ENCODE results near the gene IQCK.
"Not testable (repeated sequence)": the region's sequence is repeated elsewhere in the genome, so short reads cannot be mapped to it uniquely, and the experiment has no call there.

IQCK gene

DNA sequence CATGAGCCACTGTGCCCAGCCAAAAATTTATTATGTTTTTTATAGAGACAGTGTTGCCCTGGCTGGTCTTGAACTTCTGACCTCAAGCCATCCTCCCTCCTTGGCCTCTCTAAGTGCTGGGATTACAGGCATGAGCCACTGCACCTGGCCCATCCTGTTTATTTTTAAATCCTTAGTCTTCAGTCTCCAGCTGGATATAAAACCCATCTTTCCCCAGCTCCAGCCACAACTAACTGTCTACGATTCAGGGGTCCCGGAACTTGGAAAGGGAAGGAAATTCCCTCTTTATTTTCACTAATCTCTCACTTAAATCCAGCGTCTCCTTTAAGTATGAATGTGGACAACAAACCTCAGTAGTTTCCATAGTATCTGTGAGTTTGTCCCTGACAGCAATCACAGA, 62.2 kb downstream of the IQCK start:
- H3K4me3 Mint-ChIP-seq, result no peak overlapping the region
- H3K36me3 Mint-ChIP-seq, result no peaks in the 10 kb centered on the region
- no peaks in the 10 kb centered on the region for H3K9me3 Mint-ChIP-seq
- peaks cover 7% of the 10 kb centered on the region for H3K4me1 Mint-ChIP-seq
- no peak overlapping the region for H3K27ac Mint-ChIP-seq
- H3K27me3 Mint-ChIP-seq, result no peaks in the 10 kb centered on the region
- ATAC-seq, result no peak

DNA sequence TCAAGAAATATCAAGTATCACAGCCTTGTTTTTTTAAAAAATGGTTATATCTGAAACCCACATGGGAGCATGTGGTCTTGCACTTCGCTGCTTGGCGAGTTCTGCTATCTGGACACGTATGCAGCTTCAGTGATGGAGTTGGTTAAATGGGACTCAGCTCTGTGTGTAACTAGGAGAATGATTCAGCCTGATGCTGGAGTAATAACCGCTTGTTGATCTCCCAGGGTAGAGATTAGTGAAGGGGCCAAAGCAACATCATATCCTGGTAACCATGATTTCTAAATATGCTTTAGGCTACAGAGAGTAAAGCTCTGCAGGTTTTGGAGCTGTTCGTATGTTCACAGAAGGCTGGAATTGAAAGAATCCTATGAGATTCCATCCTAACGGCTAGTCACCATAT, 63.2 kb downstream of the IQCK start:
- H3K4me1 Mint-ChIP-seq, result peaks cover 7% of the 10 kb centered on the region
- no peak overlapping the region for H3K4me3 Mint-ChIP-seq
- no peak for ATAC-seq
- H3K36me3 Mint-ChIP-seq, result no peaks in the 10 kb centered on the region
- no peaks in the 10 kb centered on the region for H3K9me3 Mint-ChIP-seq
- H3K27ac Mint-ChIP-seq, result no peak overlapping the region
- no peaks in the 10 kb centered on the region for H3K27me3 Mint-ChIP-seq

DNA sequence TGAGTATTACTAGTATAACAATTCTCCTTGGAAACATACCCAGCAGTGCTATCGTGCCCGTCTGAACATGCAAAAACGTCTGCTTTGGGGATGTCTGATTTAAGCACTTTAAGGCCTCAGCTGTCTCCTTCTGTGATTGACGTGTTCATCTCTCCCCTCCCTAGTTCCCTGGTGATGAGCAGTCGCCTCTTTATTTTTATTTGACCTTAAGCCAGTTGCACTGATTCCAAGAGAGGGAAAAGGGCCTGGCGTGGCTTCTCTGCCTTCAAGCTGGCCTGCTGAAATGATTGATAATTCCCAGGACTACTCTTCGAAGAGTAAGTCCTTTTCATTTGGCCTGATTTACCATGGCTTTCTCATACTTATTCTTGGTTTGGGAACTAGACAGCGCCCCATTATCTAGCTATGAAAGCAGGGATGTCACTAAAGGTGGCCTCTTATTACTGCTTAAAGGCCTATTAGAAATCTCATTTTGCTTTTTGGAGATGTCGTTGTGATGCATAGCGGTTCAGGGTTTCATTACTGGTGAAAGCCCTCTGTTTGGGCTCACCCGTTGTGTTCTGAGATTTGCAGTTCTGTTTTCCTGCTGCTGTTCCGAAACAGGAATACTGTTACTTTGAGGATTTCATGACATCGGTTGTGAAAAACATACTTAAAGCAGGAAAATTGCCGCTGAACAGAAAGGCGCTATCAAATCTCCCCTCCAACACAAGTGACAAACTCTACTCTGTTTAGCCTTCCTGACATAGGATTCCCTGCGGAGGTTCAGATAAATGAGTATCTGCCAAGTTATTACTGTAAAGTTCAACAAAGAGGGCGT, 65.5 kb downstream of the IQCK start:
- H3K27me3 Mint-ChIP-seq, result no peaks in the 10 kb centered on the region
- ATAC-seq, result no peak
- no peaks in the 10 kb centered on the region for H3K36me3 Mint-ChIP-seq
- H3K4me3 Mint-ChIP-seq, result no peak overlapping the region
- H3K9me3 Mint-ChIP-seq, result no peaks in the 10 kb centered on the region
- no peaks in the 10 kb centered on the region for H3K4me1 Mint-ChIP-seq
- H3K27ac Mint-ChIP-seq, result no peak overlapping the region

DNA sequence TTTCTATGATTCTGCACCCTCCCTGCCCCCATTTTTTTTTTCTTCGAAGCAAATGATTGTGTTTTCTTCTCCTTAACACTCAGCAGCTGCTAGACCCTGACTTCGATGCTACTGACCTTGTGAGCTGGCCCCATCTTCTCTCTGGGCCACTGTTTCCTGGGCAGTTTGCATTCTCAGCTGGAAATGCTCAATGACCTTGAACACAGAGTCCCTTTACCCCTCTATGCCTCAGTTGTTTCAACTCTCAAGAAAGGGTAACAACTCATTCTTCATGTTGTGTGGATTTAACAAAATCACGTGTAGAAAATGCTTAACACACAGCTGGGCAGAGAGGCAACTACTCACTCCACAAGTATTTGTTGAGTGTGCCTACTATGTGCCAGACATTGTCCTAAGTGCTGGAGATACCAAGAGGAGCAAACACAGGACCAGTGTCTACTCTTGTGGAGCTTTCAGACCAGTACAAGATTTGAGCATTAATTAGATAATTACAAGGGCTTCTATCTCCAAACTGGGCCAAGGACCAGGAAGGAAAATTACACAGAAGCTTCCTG, 66.2 kb downstream of the IQCK start:
- Mint-ChIP-seq H3K9me3 (no peaks in the 10 kb centered on the region), H3K27ac (no peak overlapping the region), H3K4me3 (no peak overlapping the region), H3K4me1 (no peaks in the 10 kb centered on the region), H3K36me3 (no peaks in the 10 kb centered on the region), H3K27me3 (no peaks in the 10 kb centered on the region)
- no peak for ATAC-seq

DNA sequence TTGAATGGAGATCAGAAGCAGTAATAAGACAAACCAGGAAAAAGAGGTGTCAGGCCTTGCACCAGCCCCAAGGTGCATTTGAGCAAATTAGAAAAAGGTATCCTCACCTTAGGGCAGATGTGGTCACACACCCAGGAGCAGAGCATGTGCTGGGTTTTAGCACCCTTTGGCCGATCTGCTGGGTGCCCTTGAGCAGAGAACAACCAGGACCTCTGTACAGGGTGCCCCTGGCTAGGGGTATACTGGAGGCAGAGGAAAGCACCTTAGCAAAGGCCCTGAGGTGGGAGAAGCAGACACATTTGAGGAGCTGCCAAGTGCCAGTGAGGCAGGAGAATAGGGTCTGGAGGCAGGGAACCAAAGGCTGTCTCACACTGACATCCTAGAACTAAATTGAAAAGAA, 67.0 kb downstream of the IQCK start:
- Mint-ChIP-seq H3K4me1 (no peaks in the 10 kb centered on the region), H3K36me3 (no peaks in the 10 kb centered on the region), H3K9me3 (no peaks in the 10 kb centered on the region), H3K4me3 (no peak overlapping the region), H3K27me3 (no peaks in the 10 kb centered on the region), H3K27ac (no peak overlapping the region)
- ATAC-seq, result no peak

DNA sequence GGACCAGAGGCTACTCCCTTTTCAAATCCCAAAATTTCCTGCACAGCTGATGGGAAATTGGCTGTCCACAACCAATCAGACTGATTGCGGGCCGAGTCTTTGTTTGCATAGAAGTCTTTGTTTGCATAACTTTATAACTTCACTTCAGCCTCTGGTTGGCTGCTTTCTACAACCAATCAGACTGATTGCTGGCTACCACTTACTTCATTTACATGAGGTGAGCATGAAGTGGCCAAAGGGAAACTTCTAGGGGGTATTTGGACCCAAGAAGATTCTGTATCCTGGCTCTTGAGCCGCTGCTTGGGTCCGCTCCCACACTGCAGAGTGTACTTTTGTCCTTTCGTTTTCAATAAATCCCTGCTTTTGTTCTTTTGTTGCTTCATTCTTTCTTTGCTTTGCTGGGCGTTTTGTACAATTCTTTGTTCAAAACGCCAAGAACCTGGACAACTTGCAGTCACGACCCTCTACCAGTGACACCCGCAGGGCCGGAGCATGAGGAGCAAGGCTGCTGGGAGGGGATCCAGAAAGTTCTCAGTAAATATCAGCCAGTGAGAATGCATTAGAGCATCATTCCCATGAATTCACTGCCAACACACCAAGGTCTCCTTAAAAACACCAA, 67.5 kb downstream of the IQCK start:
- Mint-ChIP-seq H3K4me3 (no peak overlapping the region), H3K27me3 (no peaks in the 10 kb centered on the region), H3K27ac (no peak overlapping the region), H3K4me1 (no peaks in the 10 kb centered on the region), H3K9me3 (no peaks in the 10 kb centered on the region), H3K36me3 (no peaks in the 10 kb centered on the region)
- ATAC-seq, result no peak

DNA sequence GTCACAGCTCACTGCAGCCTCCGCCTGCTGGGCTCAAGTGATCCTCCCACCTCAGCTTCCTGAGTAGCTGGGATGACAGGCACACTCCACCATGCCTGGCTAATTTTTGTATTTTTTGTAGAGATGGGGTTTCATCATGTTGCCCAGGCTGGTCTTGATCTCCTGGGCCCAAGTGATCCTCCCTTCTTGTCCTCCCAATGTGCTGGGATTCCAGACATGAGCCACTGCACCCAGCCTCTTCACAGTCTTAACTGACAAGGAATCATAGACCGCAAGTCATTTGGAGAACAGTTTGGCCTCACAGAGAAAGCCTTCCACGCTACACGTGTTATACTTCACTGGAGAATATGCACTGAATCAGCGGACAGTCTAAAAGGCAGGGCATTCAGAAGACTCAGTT, 83.3 kb downstream of the IQCK start:
- H3K36me3 Mint-ChIP-seq, ATAC-seq, H3K9me3 Mint-ChIP-seq, H3K4me1 Mint-ChIP-seq, H3K27ac Mint-ChIP-seq, H3K27me3 Mint-ChIP-seq, H3K4me3 Mint-ChIP-seq: not testable (repeated sequence)

DNA sequence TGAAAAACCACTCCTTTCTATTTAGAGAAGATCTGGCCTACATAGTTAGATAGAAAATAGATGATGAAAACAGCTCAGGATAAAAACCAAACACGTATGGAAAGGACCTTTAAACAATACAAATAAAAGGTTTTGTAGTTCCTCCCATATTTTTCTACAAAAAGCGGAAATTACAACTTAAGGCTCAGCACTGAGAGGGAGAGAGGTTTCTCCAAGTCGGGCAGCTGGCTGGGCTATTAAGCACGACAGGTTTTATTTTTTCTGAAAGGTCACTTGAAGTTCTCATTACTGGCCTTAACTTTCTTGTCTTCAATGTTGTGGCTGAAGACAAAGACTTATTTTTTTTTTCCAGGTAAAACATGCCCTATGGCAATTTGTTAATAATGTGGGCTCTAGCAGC, 83.8 kb downstream of the IQCK start:
- not testable (repeated sequence) for H3K27ac Mint-ChIP-seq, ATAC-seq, H3K9me3 Mint-ChIP-seq, H3K36me3 Mint-ChIP-seq, H3K4me1 Mint-ChIP-seq, H3K27me3 Mint-ChIP-seq, H3K4me3 Mint-ChIP-seq

DNA sequence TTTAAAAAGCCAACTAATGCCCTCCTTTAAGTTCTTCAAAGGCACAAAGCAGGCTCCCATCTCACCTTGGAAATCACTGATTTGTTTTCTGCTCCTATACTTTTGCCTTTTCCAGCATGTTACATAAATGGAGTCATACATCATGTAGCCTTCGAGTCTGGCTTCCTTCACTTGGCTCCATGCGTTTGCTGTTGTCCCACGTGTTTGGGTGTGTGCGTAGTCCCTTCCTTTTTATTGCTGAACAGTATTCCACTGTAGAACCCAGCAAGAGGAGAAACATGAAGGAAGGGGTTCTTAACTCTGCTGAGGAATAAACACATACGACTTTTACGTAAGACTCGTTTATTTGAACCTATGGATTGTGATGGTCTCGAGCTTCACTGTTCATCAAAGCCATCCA, 84.5 kb downstream of the IQCK start:
- Mint-ChIP-seq H3K27ac (no peak overlapping the region), H3K4me3 (no peak overlapping the region), H3K9me3 (peaks cover 8% of the 10 kb centered on the region), H3K27me3 (no peaks in the 10 kb centered on the region), H3K36me3 (peaks cover 6% of the 10 kb centered on the region), H3K4me1 (peaks cover 8% of the 10 kb centered on the region)
- ATAC-seq, result no peak

DNA sequence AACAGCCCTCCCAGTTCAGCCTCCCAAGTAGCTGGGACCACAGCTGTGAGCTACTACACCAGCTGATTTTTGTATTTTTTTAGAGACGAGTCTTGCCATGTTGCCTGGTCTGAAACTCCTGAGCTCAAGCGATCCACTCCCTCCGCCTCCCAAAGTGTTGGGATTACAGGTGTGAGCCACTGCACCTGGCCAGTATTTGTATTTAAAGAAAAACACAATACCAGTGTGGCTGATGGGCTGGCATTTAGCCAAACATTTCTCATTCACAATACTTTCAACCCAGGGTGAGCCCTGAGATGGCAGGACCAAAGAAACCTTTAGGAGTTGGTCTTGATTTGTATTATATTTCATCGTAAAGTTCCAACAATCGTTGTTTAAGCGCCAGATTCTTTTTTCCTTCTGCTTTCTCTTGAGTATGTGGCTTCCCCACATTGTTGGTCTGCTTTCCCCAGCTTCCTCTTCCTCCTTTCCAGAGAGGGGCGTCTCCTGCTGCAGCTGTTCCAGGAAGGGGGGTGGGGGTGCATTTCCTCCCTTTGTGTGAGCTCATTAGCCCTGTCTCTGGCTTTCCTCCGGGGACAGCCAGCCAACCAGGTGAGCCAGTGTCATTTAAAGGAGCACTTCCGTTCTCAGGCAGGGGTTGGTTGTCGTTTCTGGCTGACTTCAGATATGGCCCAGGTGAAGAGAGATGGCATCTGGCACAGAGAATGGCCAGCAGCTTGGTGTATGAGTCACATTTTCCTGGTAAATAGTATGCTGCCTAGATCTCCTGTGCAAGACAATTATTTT, 86.7 kb downstream of the IQCK start:
- H3K4me3 Mint-ChIP-seq, result peak overlapping the region; percentile 39
- ATAC-seq, result no peak
- no peak overlapping the region for H3K27ac Mint-ChIP-seq
- H3K36me3 Mint-ChIP-seq, result peaks cover 6% of the 10 kb centered on the region
- H3K9me3 Mint-ChIP-seq, result peaks cover 8% of the 10 kb centered on the region
- peaks cover 8% of the 10 kb centered on the region for H3K4me1 Mint-ChIP-seq
- no peaks in the 10 kb centered on the region for H3K27me3 Mint-ChIP-seq

DNA sequence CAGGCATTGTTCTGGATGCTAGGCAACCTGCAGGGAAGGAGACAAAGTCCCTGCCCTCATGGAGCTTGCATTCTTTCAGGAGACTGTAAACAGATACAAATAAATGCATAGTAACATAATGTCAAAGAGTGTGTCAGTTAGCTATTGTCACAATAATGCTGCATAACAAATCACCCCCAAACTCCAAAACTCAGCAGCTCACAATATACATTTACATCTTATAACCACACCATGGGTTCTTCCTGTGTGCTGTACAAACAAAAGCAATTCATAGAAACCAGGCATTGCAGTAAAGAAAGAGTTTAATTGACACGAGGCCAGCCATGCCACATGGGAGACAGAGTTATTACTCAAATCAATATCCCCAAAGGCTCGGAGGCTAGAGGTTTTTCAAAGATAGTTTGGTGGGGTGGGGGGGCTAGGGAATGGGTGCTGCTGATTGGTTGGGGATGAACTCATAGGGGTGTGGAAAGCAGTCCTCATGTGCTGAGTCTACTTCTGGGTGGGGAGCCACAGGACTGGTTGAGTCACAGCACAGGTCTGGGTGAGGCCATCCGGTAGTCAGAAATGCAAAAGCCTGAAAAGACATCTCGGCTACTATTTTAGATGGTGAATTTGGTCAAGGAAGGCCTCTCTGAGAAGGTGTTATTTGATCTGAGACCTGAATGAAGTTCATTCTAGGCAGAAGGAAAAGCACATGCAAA, 87.5 kb downstream of the IQCK start:
- Mint-ChIP-seq H3K27me3 (no peaks in the 10 kb centered on the region), H3K4me3 (no peak overlapping the region), H3K36me3 (peaks cover 6% of the 10 kb centered on the region), H3K27ac (no peak overlapping the region), H3K4me1 (peaks cover 8% of the 10 kb centered on the region), H3K9me3 (peaks cover 8% of the 10 kb centered on the region)
- no peak for ATAC-seq

DNA sequence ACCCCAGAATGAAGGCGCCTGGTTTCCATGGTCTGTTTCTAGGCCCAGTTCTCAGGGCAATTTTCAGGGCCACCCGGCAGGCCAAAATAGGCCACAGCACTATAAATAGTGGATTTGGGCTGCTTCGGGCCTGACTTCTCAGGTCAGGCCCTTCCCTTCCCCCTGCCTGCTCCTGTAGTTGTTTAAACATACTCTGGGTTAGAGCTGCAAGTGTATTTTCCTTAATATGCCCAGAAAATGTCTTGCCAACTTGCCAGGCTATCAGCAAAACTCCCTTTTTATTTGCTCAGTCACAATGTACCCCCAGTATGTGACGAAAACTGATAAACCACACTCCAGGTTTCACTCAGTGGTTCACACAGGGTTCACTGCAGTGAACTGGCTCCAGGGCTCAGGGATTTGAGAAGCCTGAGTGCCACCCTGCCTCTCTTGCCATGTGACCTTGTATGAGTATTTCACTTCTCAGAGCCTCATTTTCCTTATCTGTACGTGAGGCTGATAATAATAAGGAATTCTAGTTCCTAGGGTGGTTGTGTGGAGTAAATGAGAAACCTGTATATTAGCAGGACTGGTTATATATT, 90.1 kb downstream of the IQCK start:
- Mint-ChIP-seq H3K4me1 (peaks cover 8% of the 10 kb centered on the region), H3K4me3 (no peak overlapping the region), H3K27me3 (no peaks in the 10 kb centered on the region), H3K36me3 (peaks cover 6% of the 10 kb centered on the region), H3K27ac (no peak overlapping the region), H3K9me3 (peaks cover 12% of the 10 kb centered on the region)
- no peak for ATAC-seq

DNA sequence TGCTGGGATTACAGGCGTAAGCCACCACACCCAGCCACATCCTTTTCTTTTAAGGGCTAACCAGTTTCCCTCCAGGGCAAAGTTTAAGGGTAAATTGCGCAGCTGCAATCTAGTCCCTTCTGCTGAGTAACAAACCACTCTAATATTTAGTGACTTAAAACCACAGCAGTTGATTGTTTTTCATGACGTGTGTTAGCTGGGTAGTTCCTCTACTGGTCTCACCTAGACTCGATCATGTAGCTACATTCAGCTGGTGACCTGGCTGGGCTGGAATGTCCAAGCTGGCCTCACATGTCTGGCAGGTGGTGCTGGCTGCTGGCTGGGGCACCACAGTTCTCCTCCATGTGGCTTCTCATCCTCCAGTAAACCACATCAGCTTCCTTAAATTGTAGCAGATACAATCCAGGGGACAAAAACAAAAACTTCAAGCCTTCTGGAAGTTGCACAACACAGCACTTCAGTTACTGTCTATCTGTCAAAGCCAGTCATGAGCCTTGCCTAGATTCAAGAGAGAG, 91.1 kb downstream of the IQCK start:
- Mint-ChIP-seq H3K9me3 (peaks cover 17% of the 10 kb centered on the region), H3K27ac (no peak overlapping the region), H3K27me3 (no peaks in the 10 kb centered on the region), H3K36me3 (peaks cover 6% of the 10 kb centered on the region), H3K4me3 (no peak overlapping the region), H3K4me1 (peaks cover 8% of the 10 kb centered on the region)
- no peak for ATAC-seq

DNA sequence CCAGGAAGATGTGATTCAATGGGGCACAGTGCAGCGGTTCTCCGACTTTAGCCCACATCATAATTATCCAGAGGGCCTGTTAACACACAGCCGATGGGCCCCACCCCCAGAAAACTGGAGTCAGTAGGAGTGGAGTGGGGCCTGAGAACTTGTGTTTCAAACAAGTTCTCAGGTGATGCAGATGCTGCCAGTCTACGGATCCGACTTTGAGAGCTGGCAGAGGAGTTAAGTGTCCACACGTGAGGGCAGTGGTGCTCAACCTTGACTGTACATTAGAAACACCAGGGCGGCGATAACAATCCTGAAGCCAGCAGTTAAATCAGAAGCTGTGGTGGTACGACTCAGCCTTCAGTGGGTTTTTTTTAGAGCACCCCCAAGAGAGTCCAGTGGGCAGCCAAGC, 91.6 kb downstream of the IQCK start:
- peaks cover 5% of the 10 kb centered on the region for H3K4me1 Mint-ChIP-seq
- H3K4me3 Mint-ChIP-seq, result no peak overlapping the region
- peaks cover 6% of the 10 kb centered on the region for H3K36me3 Mint-ChIP-seq
- H3K27ac Mint-ChIP-seq, result no peak overlapping the region
- peaks cover 21% of the 10 kb centered on the region for H3K9me3 Mint-ChIP-seq
- ATAC-seq, result no peak
- H3K27me3 Mint-ChIP-seq, result no peaks in the 10 kb centered on the region
